GM19023 (cell line): Measurements from ENCODE around the gene ALPK1.
"Not testable (repeated sequence)": the region's sequence is repeated elsewhere in the genome, so short reads cannot be mapped to it uniquely, and the experiment has no call there.

Source experiments
- ATAC-seq: cut with Tn5 transposase; IDR thresholded peaks from one replicate; pipeline ENCODE4 v1.9.1; 2021; ENCODE audit warnings: mild to moderate bottlenecking, moderate library complexity; ENCODE audit not compliant: unreplicated experiment

The ALPK1 gene

GRCh38 chr4:112448306-112449132, 151.3 kb downstream of the ALPK1 start:
- no peak for ATAC-seq

- ATAC-seq: no peak
These were observed 152.5 kb downstream of the ALPK1 start for GRCh38 chr4:112449708-112450107.

- ATAC-seq: no peak
These were observed 153.9 kb downstream of the ALPK1 start for GRCh38 chr4:112451104-112451503.

- ATAC-seq: no peak
These were observed 154.7 kb downstream of the ALPK1 start for GRCh38 chr4:112451831-112452230.

GRCh38 chr4:112453321-112453720, 156.2 kb downstream of the ALPK1 start:
- ATAC-seq: no peak

GRCh38 chr4:112472318-112472717, 175.1 kb downstream of the ALPK1 start:
- ATAC-seq: no peak

GRCh38 chr4:112473985-112474384, 176.8 kb downstream of the ALPK1 start:
- ATAC-seq: no peak

- no peak for ATAC-seq
These were observed 188.8 kb downstream of the ALPK1 start for GRCh38 chr4:112485930-112486329.

GRCh38 chr4:112490808-112491207, 193.6 kb downstream of the ALPK1 start:
- not testable (repeated sequence) for ATAC-seq
